K562 (cell line): ENCODE data around the gene VSTM2B. TPM values are rescaled to one million over a fixed set of nuclear protein-coding genes. Genes with fewer than 3 reads are reported as not detected.

Source experiments
- ATAC-seq: fragments of 200-7000 bp; cut with Tn5 transposase; 3 replicates; pipeline ENCODE4 v1.9.1; 2020; ENCODE audit warnings: moderate library complexity
- BruUV-seq: library from RNA; stranded (reverse); fragments of 400-500 nt; replicated peaks from 2 replicates; lab custom pipeline; 2021; lab: Mats Ljungman, UMichigan
- CTCF ChIA-PET: fragments of 300-600 bp; formaldehyde crosslinking; extraction: SDS; loops from one replicate; lab custom pipeline; 2021; ENCODE audit warnings: low intra/inter-chr PET ratio; lab: Yijun Ruan, JAX
- POLR2A ChIA-PET: fragments of 300-600, 350-650 bp; sonication (Branson Sonifier 250); formaldehyde crosslinking; extraction: SDS; loops from one replicate; lab custom pipeline; 2021; ENCODE audit warnings: antibody characterized with exemption, inconsistent platforms; lab: Yijun Ruan, JAX
- DNase-seq, 4 experiments: peaks; one replicate each; pipeline versions ENCODE4 v3.0.0 to v3.0.0-alpha.2; 2011 to 2018; ENCODE audit warnings: low spot score in 3 of 4, mixed read lengths in 3 of 4; ENCODE audit errors: extremely low read depth in 1 of 4
- FAIRE-seq: peaks from 2 replicates; lab custom pipeline; 2011; peaks lifted over from hg19 to GRCh38; lab: Jason Lieb, UNC
- H2AFZ ChIP-seq: 2 replicates; pipeline ENCODE4 v1.6.0; 2011; ENCODE audit warnings: low read depth, low read length, control low read depth, inconsistent platforms
- H3K27ac ChIP-seq: fragments of 200-600 bp; 3 replicates; pipeline ENCODE4 v1.8.0; 2011; ENCODE audit warnings: low read depth, mild to moderate bottlenecking, control low read depth, inconsistent platforms, low read length, moderate library complexity, mixed read lengths; ENCODE audit errors: extremely low read depth
- H3K27me3 ChIP-seq, 2 experiments: fragments of 300-600 bp in 1 of 2; 2 replicates in 1 of 2; 3 replicates in 1 of 2; pipeline versions ENCODE4 v1.6.0 to v1.8.0; 2011; ENCODE audit warnings: inconsistent platforms in 2 of 2, low read length in 2 of 2, mild to moderate bottlenecking in 1 of 2, mixed read lengths in 1 of 2, moderate library complexity in 1 of 2; ENCODE audit not compliant: control insufficient read depth in 2 of 2, insufficient read depth in 2 of 2
- H3K36me3 ChIP-seq: fragments of 300-600 bp; 3 replicates; pipeline ENCODE4 v1.8.0; 2011; ENCODE audit warnings: mild to moderate bottlenecking, low read length, inconsistent platforms; ENCODE audit not compliant: control insufficient read depth, insufficient read depth
- H3K4me1 ChIP-seq, 2 experiments: fragments of 200-600 bp in 1 of 2; replicated peaks in 1 of 2; 2 replicates in 1 of 2; 3 replicates in 1 of 2; pipeline versions ENCODE4 v1.5.1 to v1.8.0; 2011; ENCODE audit warnings: inconsistent platforms in 2 of 2, low read length in 2 of 2, mild to moderate bottlenecking in 1 of 2, mixed read lengths in 1 of 2, moderate library complexity in 1 of 2; ENCODE audit not compliant: control insufficient read depth in 2 of 2, insufficient read depth in 2 of 2
- H3K4me2 ChIP-seq: 2 replicates; pipeline ENCODE4 v1.6.1; 2011; ENCODE audit warnings: low read length, control low read depth, inconsistent platforms, mixed read lengths; ENCODE audit not compliant: insufficient read depth
- H3K4me3 ChIP-seq: fragments of 200-600 bp; sonication (generic), shearing (Covaris generic); 2 replicates; pipeline ENCODE4 v1.5.1; 2016; ENCODE audit warnings: control low read depth, inconsistent platforms
- H3K79me2 ChIP-seq: fragments of 200-600 bp; 3 replicates; pipeline ENCODE4 v1.8.0; 2011; ENCODE audit warnings: low read length, inconsistent platforms; ENCODE audit not compliant: control insufficient read depth, insufficient read depth
- H3K9ac ChIP-seq, 2 experiments: 2 replicates each; pipeline versions ENCODE4 v1.6.0 to v1.6.1; 2011; ENCODE audit warnings: low read depth in 2 of 2, low read length in 2 of 2, control low read depth in 1 of 2, inconsistent platforms in 1 of 2, mild to moderate bottlenecking in 1 of 2, mixed read lengths in 1 of 2; ENCODE audit not compliant: insufficient read depth in 1 of 2
- H3K9me1 ChIP-seq: one replicate; pipeline ENCODE4 v1.6.0; 2011; ENCODE audit warnings: inconsistent platforms, mild to moderate bottlenecking, low read length, moderate library complexity; ENCODE audit not compliant: control insufficient read depth, insufficient read depth
- H3K9me3 ChIP-seq: replicated peaks from 2 replicates; pipeline ENCODE4 v1.5.1; 2011; ENCODE audit warnings: low read depth, low read length, inconsistent platforms; ENCODE audit not compliant: control insufficient read depth, insufficient read depth
- H4K20me1 ChIP-seq: replicated peaks from 2 replicates; pipeline ENCODE4 v1.6.1; 2011; ENCODE audit warnings: low read length, inconsistent platforms, mixed read lengths; ENCODE audit not compliant: control insufficient read depth, insufficient read depth
- TFE3 ChIP-seq: fragments of 450-650 bp; formaldehyde crosslinking; IDR thresholded peaks from 2 replicates; pipeline ENCODE4 v1.4.0; 2020; ENCODE audit warnings: mild to moderate bottlenecking, mixed read lengths
- WGBS: fragments of 100-300 bp; shearing (Covaris generic); methylation state at CpG from one replicate; pipeline ENCODE4 v1.1.6; 2016; ENCODE audit warnings: low coverage, mixed read lengths; ENCODE audit not compliant: insufficient coverage; ENCODE audit errors: missing lambda C conversion rate; 5-methylcytosine and 5-hydroxymethylcytosine counted together
- in situ Hi-C: fragments of 300-500 bp; cut with MboI; formaldehyde crosslinking; loops from 4 replicates; pipeline ENCODE4 v1.15.0; 2018; ENCODE audit warnings: inconsistent platforms, mixed read lengths
- intact Hi-C: fragments of 100-400 bp; cut with micrococcal nuclease; formaldehyde crosslinking; loops from 2 replicates; pipeline ENCODE4 v1.14.2; 2022
- polyA plus RNA-seq, 8 experiments: library from polyadenylated mRNA; depleted of rRNA in 4 of 8; stranded (reverse) in 5 of 8; unstranded in 3 of 8; fragments of >200 nt; fragmentation: Nextera tagmentation in 2 of 8; fragmentation: Illumina TruSeq in 1 of 8; extraction: Ambion mirVana in 2 of 8; extraction: Trizol in 1 of 8; gene quantifications; 2 replicates each; pipeline versions ENCODE4 v1.2.1 to v1.2.3, GENCODE V29; 2011 to 2014; ENCODE audit warnings: inconsistent platforms in 1 of 8, missing spikeins in 1 of 8
- total RNA-seq, 7 experiments: library from RNA; depleted of rRNA in 6 of 7; stranded (reverse); fragments of >200 nt in 6 of 7; fragmentation: Illumina TruSeq in 2 of 7; extraction: Trizol in 2 of 7; gene quantifications; 2 replicates each; pipeline versions ENCODE4 v1.2.1 to v1.2.3, GENCODE V29; 2011 to 2021; ENCODE audit warnings: low replicate concordance in 1 of 7

Gene VSTM2B
- total and polyA plus RNA-seq, 9 of the 15 experiments (the other 6 are each of a cell fraction or from before 2014, with no cell fraction given) = not detected

DNA sequence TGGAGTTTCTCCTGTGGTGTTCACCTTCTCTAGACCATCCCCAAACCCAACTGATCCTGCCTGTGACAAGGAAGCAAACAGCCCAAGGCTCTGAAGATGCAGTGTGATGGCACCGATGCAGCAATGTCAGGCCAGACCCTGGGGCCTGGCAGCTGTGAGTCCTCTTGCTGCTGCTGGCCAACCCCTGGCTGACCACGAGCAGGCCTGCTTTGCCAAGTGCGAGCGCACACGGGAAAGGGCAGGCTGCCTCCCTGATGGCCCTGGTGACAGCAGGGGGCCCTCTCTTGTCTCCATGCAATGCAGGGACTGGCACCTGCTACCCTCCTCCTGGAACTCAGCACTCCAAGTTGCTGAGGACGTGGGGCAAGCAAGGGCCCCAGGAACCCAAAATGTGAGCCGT lies 5.4 kb upstream of the VSTM2B start:
- DNase-seq = no peak
- H3K79me2 ChIP-seq = no peaks in the 10 kb centered on the region
- H2AFZ ChIP-seq = no peak overlapping the region
- CTCF ChIA-PET = no interaction called here
- no peaks in the 10 kb centered on the region for H3K36me3 ChIP-seq
- BruUV-seq = no TSS peak
- no peak overlapping the region for H3K4me3 ChIP-seq
- TF ChIP-seq TFE3 (CRISPR knock-in tag) = no peak
- POLR2A ChIA-PET = no interaction called here
- in situ Hi-C loops (no loop called here), intact Hi-C loops (loop anchor here (10.0 kb wide), 2 partner anchors 194 to 576 kb away; partner anchors contain the start of gene C19orf12)
- no peaks in the 10 kb centered on the region for H3K9me1 ChIP-seq
- H4K20me1 ChIP-seq = 0 out of 2 replicates have a peak, but pooled peaks cover 3% of the 10 kb centered on the region
- H3K9me3 ChIP-seq = no peaks in the 10 kb centered on the region
- FAIRE-seq = no peak
- no peak overlapping the region for H3K4me2 ChIP-seq
- peaks cover 0 to 17% of the 10 kb centered on the region in 2 experiments; a peak in 2 of 5 replicates for H3K27me3 ChIP-seq
- no peak overlapping the region for H3K27ac ChIP-seq
- no peak overlapping the region for H3K9ac ChIP-seq
- H3K4me1 ChIP-seq = peaks cover 0 to 4% of the 10 kb centered on the region in 2 experiments; a peak in 1 of 5 replicates
- WGBS = 0% methylated on average over 7 of the region's 7 CpGs
- ATAC-seq = no peak
